ENCODE measurements around the gene AGBL3.

GRCh38 chr7:134939136-134939535, 47.2 kb upstream of the AGBL3 start:
- TF ChIP-seq TARDBP (IDR thresholded peaks at IDR 0.05): no peak
- no peak for TF ChIP-seq L3MBTL2 (conservative IDR thresholded peaks at IDR 0.05)
- no peak for TF ChIP-seq SUZ12 (IDR thresholded peaks at IDR 0.05)
- TF ChIP-seq HDGF (IDR thresholded peaks at IDR 0.05; ENCODE audit: borderline replicate concordance): no peak
- no peak for TF ChIP-seq SP1 (IDR thresholded peaks at IDR 0.05)
- no peak for TF ChIP-seq BHLHE40 (IDR thresholded peaks at IDR 0.05; ENCODE audit: borderline replicate concordance)
- no peak for TF ChIP-seq ZNF384 (IDR thresholded peaks at IDR 0.05)
- no peak for TF ChIP-seq LEF1 (IDR thresholded peaks at IDR 0.05; ENCODE audit: borderline replicate concordance)
- no peak for TF ChIP-seq FOXM1 (IDR thresholded peaks at IDR 0.05; ENCODE audit: borderline replicate concordance)

All from HEK293T (cell line).